OCI-LY1 (cell line): ENCODE measurements around the gene FBXO15.

ENCODE experiments used
- H2AFZ ChIP-seq: fragments of 200-600 bp; sonication (generic), shearing (Covaris generic); 2 replicates; pipeline ENCODE4 v1.6.0; 2014; ENCODE audit warnings: antibody characterized with exemption, mild to moderate bottlenecking, low read length
- H3F3A ChIP-seq: fragments of 200-600 bp; sonication (generic), shearing (Covaris generic); 2 replicates; pipeline ENCODE4 v1.6.0; 2014; ENCODE audit warnings: mild to moderate bottlenecking, antibody characterized with exemption, low read length, moderate library complexity; ENCODE audit not compliant: insufficient read depth
- H3K27ac ChIP-seq: fragments of 200-600 bp; sonication (generic); 2 replicates; pipeline ENCODE4 v1.5.1; 2014; ENCODE audit warnings: low read length, mixed run types, mild to moderate bottlenecking, low read depth; ENCODE audit not compliant: poor library complexity, severe bottlenecking
- H3K27me3 ChIP-seq: fragments of 200-600 bp; sonication (generic); 2 replicates; pipeline ENCODE4 v1.6.0; 2014; ENCODE audit warnings: antibody characterized with exemption, mild to moderate bottlenecking, low read length, moderate library complexity; ENCODE audit not compliant: insufficient read depth
- H3K36me3 ChIP-seq: fragments of 200-600 bp; sonication (generic); 2 replicates; pipeline ENCODE4 v1.6.1; 2014; ENCODE audit warnings: mild to moderate bottlenecking, antibody characterized with exemption, low read length, moderate library complexity, mixed read lengths; ENCODE audit not compliant: insufficient read depth
- H3K4me1 ChIP-seq: fragments of 200-600 bp; sonication (generic); 2 replicates; pipeline ENCODE4 v1.5.1; 2014; ENCODE audit warnings: mild to moderate bottlenecking, low read length, moderate library complexity; ENCODE audit not compliant: insufficient read depth, severe bottlenecking
- H3K4me2 ChIP-seq: fragments of 200-600 bp; sonication (generic), shearing (Covaris generic); 2 replicates; pipeline ENCODE4 v1.6.1; 2014; ENCODE audit warnings: low read length
- H3K4me3 ChIP-seq: fragments of 200-600 bp; sonication (generic); 2 replicates; pipeline ENCODE4 v1.5.1; 2014; ENCODE audit warnings: low read length, low read depth, mild to moderate bottlenecking, mixed read lengths; ENCODE audit not compliant: poor library complexity, severe bottlenecking
- H3K79me2 ChIP-seq: fragments of 200-600 bp; shearing (Covaris generic); 2 replicates; pipeline ENCODE4 v1.6.1; 2016; ENCODE audit warnings: mixed run types, low read length, mixed read lengths; ENCODE audit not compliant: insufficient read depth
- H3K9ac ChIP-seq: fragments of 200-600 bp; sonication (generic), shearing (Covaris generic); 2 replicates; pipeline ENCODE4 v1.6.1; 2014; ENCODE audit warnings: mild to moderate bottlenecking, low read length, mixed read lengths
- H3K9me2 ChIP-seq: fragments of 200-600 bp; sonication (generic), shearing (Covaris generic); 2 replicates; pipeline ENCODE4 v1.6.1; 2014; ENCODE audit warnings: low read depth, mild to moderate bottlenecking, low read length, mixed read lengths
- H3K9me3 ChIP-seq: fragments of 200-600 bp; shearing (Covaris generic); 2 replicates; pipeline ENCODE4 v1.6.1; 2014; ENCODE audit warnings: low read length, mixed read lengths
- H4K20me1 ChIP-seq: fragments of 200-600 bp; sonication (generic), shearing (Covaris generic); 2 replicates; pipeline ENCODE4 v1.6.0; 2016; ENCODE audit warnings: mild to moderate bottlenecking, low read length; ENCODE audit not compliant: insufficient read depth
- CTCF ChIP-seq: fragments of 200-600 bp; sonication (generic), shearing (Covaris generic); IDR thresholded peaks from 2 replicates; pipeline ENCODE4 v1.5.1; 2017; ENCODE audit warnings: mild to moderate bottlenecking, antibody characterized with exemption, low read length, moderate library complexity, mixed read lengths
- EZH2 ChIP-seq: fragments of 200-600 bp; sonication (generic), shearing (Covaris generic); IDR thresholded peaks from 2 replicates; pipeline ENCODE4 v1.8.0; 2017; ENCODE audit warnings: borderline replicate concordance, mixed run types, mild to moderate bottlenecking, antibody characterized with exemption, low read length, moderate library complexity, mixed read lengths

FBXO15 gene

GRCh38 chr18:74185860-74186259 lies 38.2 kb upstream of the FBXO15 start:
- H3K9ac ChIP-seq: no peak overlapping the region
- no peaks in the 10 kb centered on the region for H3K9me3 ChIP-seq
- H2AFZ ChIP-seq: no peak overlapping the region
- no peak for TF ChIP-seq EZH2
- TF ChIP-seq CTCF: no peak
- no peak overlapping the region for H3K27ac ChIP-seq
- no peaks in the 10 kb centered on the region for H3K4me1 ChIP-seq
- no peaks in the 10 kb centered on the region for H3K36me3 ChIP-seq
- H3F3A ChIP-seq: no peaks in the 10 kb centered on the region
- no peaks in the 10 kb centered on the region for H3K79me2 ChIP-seq
- H3K9me2 ChIP-seq: no peaks in the 10 kb centered on the region
- no peaks in the 10 kb centered on the region for H4K20me1 ChIP-seq
- 0 out of 2 replicates have a peak, but pooled peaks cover 3% of the 10 kb centered on the region for H3K27me3 ChIP-seq
- H3K4me3 ChIP-seq: no peak overlapping the region
- no peak overlapping the region for H3K4me2 ChIP-seq

GRCh38 chr18:74184875-74185274 lies 37.2 kb upstream of the FBXO15 start:
- TF ChIP-seq EZH2 (no peak), CTCF (no peak)
- H3K4me1 ChIP-seq: no peaks in the 10 kb centered on the region
- no peaks in the 10 kb centered on the region for H3K36me3 ChIP-seq
- H3K79me2 ChIP-seq: no peaks in the 10 kb centered on the region
- H3K9me2 ChIP-seq: no peaks in the 10 kb centered on the region
- no peak overlapping the region for H2AFZ ChIP-seq
- no peak overlapping the region for H3K27ac ChIP-seq
- no peaks in the 10 kb centered on the region for H3F3A ChIP-seq
- no peak overlapping the region for H3K9ac ChIP-seq
- H4K20me1 ChIP-seq: no peaks in the 10 kb centered on the region
- H3K9me3 ChIP-seq: no peaks in the 10 kb centered on the region
- H3K27me3 ChIP-seq: peaks cover 7% of the 10 kb centered on the region; the same call in 1 of the 2 replicates
- no peak overlapping the region for H3K4me3 ChIP-seq
- H3K4me2 ChIP-seq: no peak overlapping the region

GRCh38 chr18:74183130-74183529 lies 35.5 kb upstream of the FBXO15 start:
- Histone ChIP-seq H3F3A (no peaks in the 10 kb centered on the region), H3K4me3 (no peak overlapping the region), H3K27ac (no peak overlapping the region), H2AFZ (no peak overlapping the region), H4K20me1 (no peaks in the 10 kb centered on the region), H3K9ac (no peak overlapping the region), H3K9me2 (no peaks in the 10 kb centered on the region), H3K27me3 (peaks cover 8% of the 10 kb centered on the region), H3K36me3 (no peaks in the 10 kb centered on the region), H3K4me2 (no peak overlapping the region), H3K9me3 (no peaks in the 10 kb centered on the region), H3K4me1 (no peaks in the 10 kb centered on the region), H3K79me2 (no peaks in the 10 kb centered on the region)
- no peak for TF ChIP-seq EZH2
- no peak for TF ChIP-seq CTCF
